ENCODE data around the gene HRK.

Gene HRK

GRCh38 chr12:116839287-116839830 lies 41.9 kb downstream of the HRK start:
- H3K4me3 ChIP-seq (ENCODE audit: low read depth, low read length), result no peak overlapping the region
- TF ChIP-seq, protein P1, sequence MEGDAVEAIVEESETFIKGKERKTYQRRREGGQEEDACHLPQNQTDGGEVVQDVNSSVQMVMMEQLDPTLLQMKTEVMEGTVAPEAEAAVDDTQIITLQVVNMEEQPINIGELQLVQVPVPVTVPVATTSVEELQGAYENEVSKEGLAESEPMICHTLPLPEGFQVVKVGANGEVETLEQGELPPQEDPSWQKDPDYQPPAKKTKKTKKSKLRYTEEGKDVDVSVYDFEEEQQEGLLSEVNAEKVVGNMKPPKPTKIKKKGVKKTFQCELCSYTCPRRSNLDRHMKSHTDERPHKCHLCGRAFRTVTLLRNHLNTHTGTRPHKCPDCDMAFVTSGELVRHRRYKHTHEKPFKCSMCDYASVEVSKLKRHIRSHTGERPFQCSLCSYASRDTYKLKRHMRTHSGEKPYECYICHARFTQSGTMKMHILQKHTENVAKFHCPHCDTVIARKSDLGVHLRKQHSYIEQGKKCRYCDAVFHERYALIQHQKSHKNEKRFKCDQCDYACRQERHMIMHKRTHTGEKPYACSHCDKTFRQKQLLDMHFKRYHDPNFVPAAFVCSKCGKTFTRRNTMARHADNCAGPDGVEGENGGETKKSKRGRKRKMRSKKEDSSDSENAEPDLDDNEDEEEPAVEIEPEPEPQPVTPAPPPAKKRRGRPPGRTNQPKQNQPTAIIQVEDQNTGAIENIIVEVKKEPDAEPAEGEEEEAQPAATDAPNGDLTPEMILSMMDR (IDR thresholded peaks at IDR 0.05; ENCODE audit: low read depth, low read length, missing control alignments), result no peak
- DNase-seq (ENCODE audit: low read depth), result no peak
- in situ Hi-C loops (cut with HindIII; ENCODE audit: low sequenced_read_pairs), result no loop called here

- DNase-seq (ENCODE audit: low read depth), result no peak
- in situ Hi-C loops (cut with HindIII; ENCODE audit: low sequenced_read_pairs), result no loop called here
Observed at GRCh38 chr12:116838365-116838764, 42.9 kb downstream of the HRK start.

DNA sequence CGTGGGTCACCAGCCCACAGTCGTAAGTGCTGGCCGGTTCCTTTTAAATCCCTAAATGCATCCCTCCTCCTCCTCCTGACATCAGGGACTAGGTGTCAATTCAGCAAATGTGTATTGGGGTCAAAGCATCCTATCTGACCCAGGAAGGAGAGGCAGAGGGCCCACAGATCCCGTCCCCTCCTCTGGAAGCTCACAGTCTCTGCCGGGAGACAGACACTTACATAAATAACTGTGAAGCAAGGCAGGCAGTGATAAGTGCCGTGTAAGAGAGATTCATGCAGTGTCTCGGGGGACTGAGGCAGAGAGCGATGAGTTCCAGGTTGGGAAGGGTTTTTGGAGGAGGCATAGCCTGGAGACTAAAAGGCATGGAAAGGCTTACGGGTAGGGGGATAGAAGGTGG lies 44.1 kb downstream of the HRK start:
- no peak overlapping the region for H3K4me3 ChIP-seq (ENCODE audit: low read depth, low read length)
- no peak for DNase-seq (ENCODE audit: low read depth)
- in situ Hi-C loops (cut with HindIII; ENCODE audit: low sequenced_read_pairs), result no loop called here
- TF ChIP-seq, protein P1 (IDR thresholded peaks at IDR 0.05; ENCODE audit: low read depth, low read length, missing control alignments), result no peak

More at GRCh38 chr12:116838365-116838764, 42.9 kb downstream of the HRK start:
- TF ChIP-seq, protein P1 (IDR thresholded peaks at IDR 0.05; ENCODE audit: low read depth, low read length, missing control alignments), result no peak
- H3K4me3 ChIP-seq (ENCODE audit: low read depth, low read length), result no peak overlapping the region

DNA sequence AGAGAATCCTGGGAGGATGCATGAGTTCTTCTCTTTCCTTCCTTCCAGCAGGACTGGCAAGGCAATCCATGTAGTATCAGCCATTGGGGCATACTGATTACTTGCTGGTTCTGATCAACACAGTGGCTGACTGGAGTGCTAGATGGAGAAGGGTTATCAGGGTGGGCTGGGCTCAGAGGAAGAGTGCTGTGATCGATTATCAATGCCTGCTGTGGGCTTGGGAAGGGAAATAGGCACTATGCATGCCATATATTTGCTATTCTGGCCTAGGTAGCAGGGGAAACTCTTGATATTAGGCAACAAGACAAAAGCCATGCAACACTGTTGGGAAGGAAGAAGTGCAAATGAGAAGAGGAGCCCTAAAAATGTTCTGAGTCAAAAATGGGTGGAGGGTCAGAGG lies 45.8 kb downstream of the HRK start:
- in situ Hi-C loops (cut with HindIII; ENCODE audit: low sequenced_read_pairs), result no loop called here
- DNase-seq (ENCODE audit: low read depth), result no peak
- H3K4me3 ChIP-seq (ENCODE audit: low read depth, low read length), result no peak overlapping the region
- TF ChIP-seq, protein P1 (IDR thresholded peaks at IDR 0.05; ENCODE audit: low read depth, low read length, missing control alignments), result no peak

GRCh38 chr12:116833474-116833873 lies 47.8 kb downstream of the HRK start:
- no peak overlapping the region for H3K4me3 ChIP-seq (ENCODE audit: low read depth, low read length)
- in situ Hi-C loops (cut with HindIII; ENCODE audit: low sequenced_read_pairs), result no loop called here
- TF ChIP-seq, protein P1 (IDR thresholded peaks at IDR 0.05; ENCODE audit: low read depth, low read length, missing control alignments), result no peak
- no peak for DNase-seq (ENCODE audit: low read depth)

DNA sequence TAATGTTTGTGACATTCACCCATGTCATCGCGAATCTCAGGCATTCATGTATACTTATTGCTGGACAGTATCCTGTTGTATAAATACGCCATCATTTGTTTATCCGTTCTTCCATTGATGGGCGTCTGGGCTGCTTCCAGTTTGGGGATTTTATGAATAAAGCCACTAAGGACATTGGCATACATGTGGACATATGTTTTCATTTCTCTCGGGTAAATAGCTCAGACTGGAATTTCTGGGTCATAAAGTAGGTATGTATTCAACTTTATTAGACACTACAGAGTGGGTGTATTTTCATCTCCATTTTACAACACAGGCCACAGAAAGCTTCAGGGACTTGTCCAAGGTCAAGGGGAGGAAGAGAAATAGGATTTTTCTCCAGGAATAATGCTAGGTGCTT lies 48.9 kb downstream of the HRK start:
- DNase-seq (ENCODE audit: low read depth), result no peak
- TF ChIP-seq, protein P1 (IDR thresholded peaks at IDR 0.05; ENCODE audit: low read depth, low read length, missing control alignments), result no peak
- in situ Hi-C loops (cut with HindIII; ENCODE audit: low sequenced_read_pairs), result no loop called here
- H3K4me3 ChIP-seq (ENCODE audit: low read depth, low read length), result no peak overlapping the region

Data from astrocyte of the cerebellum (primary cell).